Activated naive CD4-positive, alpha-beta T cell treated with anti-CD3 and anti-CD28 coated beads, Interleukin-2, amount 50 U/mL, for 24 hours (primary cell): ENCODE measurements around the gene EIF4G3.
"Not testable (repeated sequence)": the region's sequence is repeated elsewhere in the genome, so short reads cannot be mapped to it uniquely, and the experiment has no call there.

Experiments used
- H3K27ac Mint-ChIP-seq: one replicate; pipeline ENCODE4 v1.8.0; 2021; ENCODE audit warnings: mild to moderate bottlenecking, mixed read lengths
- H3K27me3 Mint-ChIP-seq: one replicate; pipeline ENCODE4 v1.8.0; 2021; ENCODE audit warnings: mixed read lengths
- H3K36me3 Mint-ChIP-seq: one replicate; pipeline ENCODE4 v1.8.0; 2021; ENCODE audit warnings: mixed read lengths
- H3K4me1 Mint-ChIP-seq: one replicate; pipeline ENCODE4 v1.8.0; 2021; ENCODE audit warnings: mixed read lengths
- H3K4me3 Mint-ChIP-seq: one replicate; pipeline ENCODE4 v1.8.0; 2021; ENCODE audit warnings: mild to moderate bottlenecking, mixed read lengths
- H3K9me3 Mint-ChIP-seq: one replicate; pipeline ENCODE4 v1.8.0; 2021; ENCODE audit warnings: mixed read lengths

Gene EIF4G3

GRCh38 chr1:21053189-21053928 lies 123.3 kb downstream of the EIF4G3 start:
- not testable (repeated sequence) for H3K9me3 Mint-ChIP-seq

DNA sequence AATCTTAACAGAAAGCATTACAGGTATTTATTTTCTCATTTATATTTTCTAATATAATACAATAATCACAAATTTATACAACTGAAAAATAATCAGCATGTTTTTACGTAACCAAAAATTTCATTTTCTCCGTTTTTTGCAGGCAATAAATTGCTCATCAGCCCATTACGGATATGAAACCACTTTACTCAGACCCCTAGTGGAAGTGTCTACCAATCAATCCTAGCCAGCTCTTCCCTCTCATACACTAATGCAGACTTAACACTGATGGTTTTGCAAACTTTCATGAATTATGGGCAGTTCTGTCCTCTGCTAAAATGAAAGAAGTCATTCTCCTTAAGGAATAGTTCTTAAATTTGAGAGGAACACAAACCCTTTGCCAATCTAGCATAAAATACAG lies 124.7 kb downstream of the EIF4G3 start:
- Mint-ChIP-seq H3K4me1 (no peaks in the 10 kb centered on the region), H3K27ac (peak overlapping the region; percentile 6), H3K36me3 (peaks cover 10% of the 10 kb centered on the region)

More at GRCh38 chr1:21053189-21053928, 123.3 kb downstream of the EIF4G3 start:
- not testable (repeated sequence) for H3K36me3 Mint-ChIP-seq, H3K4me1 Mint-ChIP-seq, H3K4me3 Mint-ChIP-seq, H3K27me3 Mint-ChIP-seq, H3K27ac Mint-ChIP-seq

DNA sequence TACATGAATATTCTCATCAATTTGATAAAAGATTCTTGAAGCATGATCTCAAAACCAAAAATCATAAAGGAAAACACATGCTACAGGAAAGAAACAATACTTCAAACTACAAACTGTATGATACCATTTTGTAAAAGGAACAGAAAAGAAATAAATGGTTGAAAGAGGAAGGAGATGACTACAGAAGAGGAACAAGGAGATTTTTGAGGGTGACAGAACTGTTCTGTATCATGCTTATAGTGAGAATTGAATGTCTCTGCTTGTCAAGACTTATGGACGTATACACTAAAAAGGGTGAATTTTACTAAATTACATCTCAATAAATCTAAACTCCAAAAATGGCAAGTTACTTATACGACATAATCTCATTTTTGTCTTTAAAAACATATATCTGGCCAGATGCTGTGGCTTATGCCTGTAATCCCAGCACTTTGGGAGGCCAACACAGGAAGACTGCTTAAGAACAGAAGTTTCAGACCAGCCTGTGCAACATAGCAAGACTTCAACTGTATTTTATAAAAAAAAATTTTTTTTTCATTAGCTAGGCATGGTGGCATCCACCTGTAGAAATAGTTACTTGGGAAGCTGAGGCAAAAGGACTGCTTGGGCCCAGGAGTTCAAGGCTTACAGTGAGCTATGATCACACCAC lies 125.4 kb downstream of the EIF4G3 start:
- Mint-ChIP-seq H3K27ac (no peak overlapping the region), H3K4me3 (no peak overlapping the region), H3K36me3 (peaks cover 10% of the 10 kb centered on the region), H3K27me3 (no peaks in the 10 kb centered on the region), H3K4me1 (no peaks in the 10 kb centered on the region), H3K9me3 (no peaks in the 10 kb centered on the region)

More for the DNA sequence above, 124.7 kb downstream of the EIF4G3 start:
- Mint-ChIP-seq H3K9me3 (no peaks in the 10 kb centered on the region), H3K4me3 (no peak overlapping the region), H3K27me3 (no peaks in the 10 kb centered on the region)

- H3K4me1 Mint-ChIP-seq = no peaks in the 10 kb centered on the region
- no peak overlapping the region for H3K27ac Mint-ChIP-seq
- H3K36me3 Mint-ChIP-seq = peaks cover 8% of the 10 kb centered on the region
- no peaks in the 10 kb centered on the region for H3K27me3 Mint-ChIP-seq
- H3K9me3 Mint-ChIP-seq = no peaks in the 10 kb centered on the region
- no peak overlapping the region for H3K4me3 Mint-ChIP-seq
Observed at GRCh38 chr1:21050031-21050430, 126.7 kb downstream of the EIF4G3 start.

- H3K4me3 Mint-ChIP-seq = no peak overlapping the region
- peaks cover 8% of the 10 kb centered on the region for H3K36me3 Mint-ChIP-seq
- H3K9me3 Mint-ChIP-seq = no peaks in the 10 kb centered on the region
- H3K4me1 Mint-ChIP-seq = peaks cover 2% of the 10 kb centered on the region
- H3K27me3 Mint-ChIP-seq = no peaks in the 10 kb centered on the region
- no peak overlapping the region for H3K27ac Mint-ChIP-seq
Observed at GRCh38 chr1:21048462-21048861, 128.2 kb downstream of the EIF4G3 start.

DNA sequence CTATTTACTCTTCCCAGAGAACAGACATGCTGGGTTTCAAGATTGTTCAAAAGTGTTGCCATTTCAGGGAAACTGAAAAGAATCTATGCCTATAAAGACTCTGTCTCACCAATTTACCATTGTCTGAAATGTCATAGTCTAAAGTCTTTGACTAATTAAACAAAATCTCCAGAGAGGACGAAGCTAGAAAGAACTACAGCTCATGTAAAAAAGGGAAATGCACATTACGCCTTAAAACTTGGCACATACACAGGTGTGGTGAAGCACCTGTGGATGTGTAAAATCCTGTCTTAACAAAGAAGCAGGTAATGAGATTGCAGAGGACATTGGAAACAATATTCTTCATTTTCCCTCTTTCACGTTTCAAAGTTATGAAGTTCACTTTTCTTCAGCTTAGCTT lies 130.6 kb downstream of the EIF4G3 start:
- Mint-ChIP-seq H3K4me3 (no peak overlapping the region), H3K36me3 (peaks cover 15% of the 10 kb centered on the region), H3K4me1 (peaks cover 3% of the 10 kb centered on the region), H3K27ac (no peak overlapping the region), H3K9me3 (no peaks in the 10 kb centered on the region), H3K27me3 (no peaks in the 10 kb centered on the region)

DNA sequence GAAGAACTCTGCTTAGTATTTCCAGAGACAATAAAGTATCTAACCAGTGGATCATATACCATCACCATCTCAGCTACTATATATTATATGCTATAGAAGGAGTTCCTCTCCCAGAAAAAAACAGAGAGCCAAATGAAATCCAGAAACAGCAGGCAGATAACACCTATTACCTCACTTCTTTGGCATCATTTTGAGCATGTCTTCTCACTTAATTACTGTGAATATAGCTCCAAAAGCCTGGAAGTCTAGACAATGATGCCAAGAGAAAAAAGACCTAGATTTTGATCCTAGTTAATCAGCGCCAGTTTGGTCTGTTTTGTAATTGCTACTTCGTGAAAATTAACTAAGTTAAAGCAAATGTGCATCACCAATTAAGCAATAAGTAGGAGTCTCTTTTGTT lies 131.3 kb downstream of the EIF4G3 start:
- Mint-ChIP-seq H3K27ac (no peak overlapping the region), H3K4me1 (peaks cover 3% of the 10 kb centered on the region), H3K4me3 (no peak overlapping the region), H3K27me3 (no peaks in the 10 kb centered on the region), H3K36me3 (peaks cover 17% of the 10 kb centered on the region), H3K9me3 (no peaks in the 10 kb centered on the region)

DNA sequence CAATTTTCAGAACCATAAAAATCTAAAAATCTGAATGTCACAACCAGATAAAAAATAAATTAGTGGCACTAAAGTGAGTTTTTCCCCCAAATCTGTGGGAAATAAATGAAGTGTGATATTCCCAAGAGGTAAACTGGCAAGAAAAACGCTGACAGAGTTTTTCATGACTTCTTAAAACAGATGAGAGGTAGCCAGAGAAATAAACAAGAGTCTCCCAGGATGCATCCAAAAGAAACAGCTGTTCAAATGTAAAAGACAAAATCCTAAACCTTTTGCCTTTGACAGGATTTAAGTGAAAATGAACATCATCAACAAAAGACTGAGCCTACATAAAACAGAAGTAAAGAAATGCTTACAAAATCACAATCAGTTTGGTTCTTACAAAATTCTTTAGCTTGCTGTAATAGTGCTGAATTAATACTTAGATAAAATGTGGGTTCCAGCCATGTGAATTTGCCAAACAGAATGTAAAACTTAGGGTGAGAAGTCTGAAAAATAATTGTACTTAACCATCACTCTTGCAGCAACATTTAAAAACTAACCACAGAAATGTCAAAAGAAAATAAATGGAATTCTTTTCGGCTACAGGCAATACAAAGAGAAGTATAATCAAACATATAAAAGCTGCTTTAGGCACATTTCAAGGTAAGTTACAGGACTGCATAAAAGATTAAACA lies 133.6 kb downstream of the EIF4G3 start:
- no peaks in the 10 kb centered on the region for H3K9me3 Mint-ChIP-seq
- no peak overlapping the region for H3K4me3 Mint-ChIP-seq
- peaks cover 3% of the 10 kb centered on the region for H3K4me1 Mint-ChIP-seq
- H3K27ac Mint-ChIP-seq = no peak overlapping the region
- no peaks in the 10 kb centered on the region for H3K27me3 Mint-ChIP-seq
- H3K36me3 Mint-ChIP-seq = peaks cover 14% of the 10 kb centered on the region

DNA sequence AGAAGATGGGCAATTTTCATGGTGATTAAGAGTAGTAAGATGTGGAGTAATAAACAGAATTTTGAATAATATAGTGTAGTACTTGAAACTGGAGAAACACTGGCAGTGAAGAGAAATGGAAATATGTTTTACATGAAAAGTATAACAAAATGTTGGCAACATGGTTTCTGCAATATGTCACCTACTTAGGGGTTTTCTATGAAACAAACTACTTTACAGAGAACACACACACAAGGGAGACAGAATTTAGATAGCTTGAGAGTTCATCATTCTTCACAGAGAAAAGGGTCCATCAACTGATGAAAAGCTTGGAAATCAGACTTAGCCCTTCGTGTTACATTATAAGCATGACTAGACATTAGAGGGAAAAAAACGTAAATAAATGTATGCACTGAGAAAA lies 135.2 kb downstream of the EIF4G3 start:
- H3K4me1 Mint-ChIP-seq = peaks cover 3% of the 10 kb centered on the region
- no peaks in the 10 kb centered on the region for H3K27me3 Mint-ChIP-seq
- H3K27ac Mint-ChIP-seq = no peak overlapping the region
- H3K36me3 Mint-ChIP-seq = peaks cover 16% of the 10 kb centered on the region
- no peak overlapping the region for H3K4me3 Mint-ChIP-seq
- no peaks in the 10 kb centered on the region for H3K9me3 Mint-ChIP-seq

GRCh38 chr1:21037091-21037490 lies 139.6 kb downstream of the EIF4G3 start:
- Mint-ChIP-seq H3K27me3 (no peaks in the 10 kb centered on the region), H3K36me3 (peaks cover 19% of the 10 kb centered on the region), H3K4me3 (no peak overlapping the region), H3K9me3 (no peaks in the 10 kb centered on the region), H3K4me1 (peaks cover 3% of the 10 kb centered on the region), H3K27ac (no peak overlapping the region)

DNA sequence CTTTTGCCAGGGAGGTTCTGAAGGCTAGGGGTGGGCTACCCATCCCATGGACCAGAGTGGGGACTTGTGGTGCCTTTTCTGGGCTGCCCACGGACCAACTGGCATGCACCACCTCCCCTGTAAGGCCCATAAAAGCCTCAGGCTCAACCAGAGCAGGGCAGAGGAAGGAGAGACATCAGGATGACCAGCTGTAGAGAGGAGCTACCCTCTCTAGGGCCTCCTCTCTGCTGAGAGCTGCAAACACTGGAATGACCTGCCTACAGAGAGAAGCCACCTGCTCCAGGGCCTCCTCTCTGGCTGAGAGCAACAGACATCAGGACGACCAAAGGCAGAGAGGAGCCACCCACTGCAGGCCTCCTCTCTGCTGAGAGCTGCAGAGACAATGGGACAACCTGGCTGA lies 140.9 kb downstream of the EIF4G3 start:
- Mint-ChIP-seq H3K4me3 (no peak overlapping the region), H3K27me3 (no peaks in the 10 kb centered on the region), H3K27ac (no peak overlapping the region), H3K36me3 (peaks cover 12% of the 10 kb centered on the region), H3K4me1 (peaks cover 3% of the 10 kb centered on the region), H3K9me3 (no peaks in the 10 kb centered on the region)

DNA sequence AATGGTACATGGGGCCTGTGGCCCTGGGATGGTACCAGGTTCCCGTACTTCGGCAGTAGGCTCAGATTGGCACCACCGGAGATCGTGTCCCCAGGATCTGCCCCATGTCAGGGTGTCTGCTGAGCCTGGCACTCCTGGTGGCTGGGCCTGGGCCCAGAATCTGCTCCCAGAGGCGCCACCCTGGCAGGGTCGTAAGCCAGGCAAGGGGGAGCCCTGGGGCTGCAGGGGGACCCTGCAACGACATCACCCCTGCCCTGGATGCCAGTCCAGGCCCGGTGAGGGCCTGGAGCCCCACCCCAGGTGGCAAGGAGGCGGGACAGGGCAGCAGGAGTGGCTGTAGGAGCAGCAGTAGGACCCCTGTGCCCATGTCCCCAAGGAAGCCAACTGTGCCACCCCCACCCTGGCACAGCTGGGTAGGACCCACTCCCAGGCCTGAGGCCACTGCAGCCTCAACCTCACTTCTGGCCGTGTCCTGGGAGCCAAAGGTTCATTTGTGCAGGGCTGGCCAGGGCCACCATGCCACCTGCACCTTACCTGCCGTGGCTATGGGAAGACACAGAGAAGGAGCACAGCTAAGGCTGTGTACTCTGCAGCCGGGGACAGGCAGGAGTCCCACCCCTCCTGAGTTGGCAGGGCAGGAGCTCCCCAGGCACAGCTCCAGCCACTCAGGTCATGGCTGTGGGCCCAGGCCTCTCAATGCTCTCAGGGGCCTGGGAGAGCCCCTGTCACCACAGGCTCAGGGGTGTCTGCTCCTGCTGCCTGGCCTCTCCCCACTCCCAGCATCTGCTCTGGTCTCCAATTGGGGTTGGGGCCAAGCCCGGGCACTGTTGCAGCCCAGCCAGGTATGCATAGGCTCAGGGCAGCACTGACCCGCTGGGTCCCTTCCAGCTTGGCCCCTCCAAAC lies 141.7 kb downstream of the EIF4G3 start:
- Mint-ChIP-seq H3K27me3 (no peaks in the 10 kb centered on the region), H3K36me3 (peaks cover 13% of the 10 kb centered on the region), H3K27ac (no peak overlapping the region), H3K9me3 (no peaks in the 10 kb centered on the region), H3K4me1 (peaks cover 3% of the 10 kb centered on the region), H3K4me3 (no peak overlapping the region)

DNA sequence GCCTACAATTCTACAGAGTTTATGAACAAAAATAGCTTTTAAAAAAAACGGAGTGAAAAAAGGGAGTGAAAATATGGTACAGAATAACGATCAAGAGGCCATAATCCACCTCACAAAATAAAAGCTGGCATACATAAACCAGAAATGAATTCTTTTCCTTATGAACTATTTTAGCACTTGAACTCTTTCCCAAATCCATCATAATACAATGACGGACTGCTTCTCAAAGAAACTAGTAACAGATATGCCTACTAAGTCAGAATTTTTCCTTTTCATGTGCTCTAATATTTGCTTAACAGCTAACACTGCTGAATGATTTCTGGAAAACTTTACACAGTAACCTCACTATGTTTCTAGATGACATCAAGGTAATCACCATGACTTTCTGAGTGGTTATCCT lies 144.0 kb downstream of the EIF4G3 start:
- Mint-ChIP-seq H3K4me1 (peaks cover 10% of the 10 kb centered on the region), H3K4me3 (no peak overlapping the region), H3K36me3 (peaks cover 13% of the 10 kb centered on the region), H3K27ac (no peak overlapping the region), H3K9me3 (no peaks in the 10 kb centered on the region), H3K27me3 (no peaks in the 10 kb centered on the region)

- Mint-ChIP-seq H3K36me3 (peaks cover 11% of the 10 kb centered on the region), H3K27me3 (no peaks in the 10 kb centered on the region), H3K27ac (no peak overlapping the region), H3K9me3 (no peaks in the 10 kb centered on the region), H3K4me3 (no peak overlapping the region), H3K4me1 (peaks cover 12% of the 10 kb centered on the region)
Observed at GRCh38 chr1:21030181-21030580, 146.5 kb downstream of the EIF4G3 start.

DNA sequence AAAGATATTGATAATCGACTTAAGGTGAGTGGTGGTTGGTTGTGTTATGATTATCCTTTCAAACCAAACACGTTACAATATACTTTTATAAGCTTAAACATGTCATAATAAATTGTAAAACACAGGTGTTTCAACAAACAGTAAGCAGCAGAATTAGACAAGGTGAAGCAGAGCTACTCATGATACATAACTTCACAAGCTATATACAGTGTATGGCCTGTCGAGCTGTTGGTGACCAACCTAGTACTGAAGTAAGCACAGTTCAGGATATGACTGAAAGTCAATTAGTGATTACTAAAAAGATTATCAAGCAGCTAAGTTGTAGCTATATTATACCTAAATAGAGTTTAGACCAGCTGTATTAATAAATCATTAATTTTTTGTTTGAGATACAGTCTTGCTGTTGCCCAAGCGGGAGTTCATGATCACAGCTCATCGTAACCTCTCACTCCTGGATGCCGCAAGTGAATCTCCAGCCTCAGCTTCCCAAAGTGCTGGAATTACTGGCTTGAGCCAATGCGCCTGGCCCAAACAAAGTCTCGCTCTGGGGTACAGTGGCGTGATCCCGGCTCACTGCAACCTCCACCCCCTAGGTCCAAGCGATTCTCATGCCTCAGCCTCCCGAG lies 148.1 kb downstream of the EIF4G3 start:
- H3K9me3 Mint-ChIP-seq = no peaks in the 10 kb centered on the region

More for the DNA sequence above, 148.1 kb downstream of the EIF4G3 start:
- Mint-ChIP-seq H3K36me3 (peaks cover 11% of the 10 kb centered on the region), H3K4me1 (peaks cover 12% of the 10 kb centered on the region), H3K27me3 (no peaks in the 10 kb centered on the region), H3K27ac (no peak overlapping the region), H3K4me3 (no peak overlapping the region)
